OCI-LY3 (cell line): Measurements from ENCODE around the gene TNRC18.
"Not testable (repeated sequence)": the region's sequence is repeated elsewhere in the genome, so short reads cannot be mapped to it uniquely, and the experiment has no call there.

Experiments
- CTCF ChIP-seq: fragments of 200-600, 300-600 bp; sonication (generic); IDR thresholded peaks from 2 replicates; pipeline ENCODE4 v1.5.1; 2014; ENCODE audit warnings: antibody characterized with exemption, low read length, low read depth
- EZH2phosphoT487 ChIP-seq: fragments of 200-600 bp; shearing (Covaris generic); IDR thresholded peaks from 2 replicates; pipeline ENCODE4 v1.6.1; 2018; ENCODE audit warnings: antibody characterized with exemption, mixed run types, low read depth

DNA sequence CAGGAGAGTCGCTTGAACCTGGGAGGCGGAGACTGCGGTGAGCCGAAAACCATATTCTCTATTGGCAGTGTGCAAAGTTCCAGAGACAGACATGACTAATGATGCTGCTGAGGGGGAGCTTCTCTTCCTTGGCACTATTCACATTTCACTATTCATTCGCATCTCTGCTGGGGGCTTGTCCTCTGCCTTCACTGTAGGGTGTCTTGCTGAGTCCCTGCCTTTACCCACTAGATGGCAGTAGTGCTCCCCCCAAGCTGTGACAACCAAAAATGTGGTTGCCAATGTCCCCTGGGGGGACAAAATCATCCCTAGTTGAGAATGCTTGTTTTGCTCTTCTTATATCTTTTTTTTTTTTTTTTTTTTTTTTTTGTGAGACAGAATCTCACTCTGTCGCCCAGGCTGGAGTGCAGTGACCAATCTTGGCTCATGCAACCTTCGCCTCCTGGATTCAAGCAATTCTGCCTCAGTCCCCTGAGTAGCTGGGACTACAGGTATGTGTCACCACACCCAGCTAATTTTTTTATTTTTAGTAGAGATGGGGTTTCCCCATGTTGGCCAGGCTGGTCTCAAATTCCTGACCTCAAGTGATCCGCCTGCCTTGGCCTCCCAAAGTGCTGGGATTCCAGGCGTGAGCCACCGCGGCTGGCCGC, 57.5 kb downstream of the TNRC18 start:
- TF ChIP-seq CTCF, result peak; percentile 60
- TF ChIP-seq EZH2phosphoT487, result not testable (repeated sequence)
